Suprapubic skin (tissue), 4 donors: Measurements from ENCODE around the gene LARGE1.

Experiments used
- CTCF ChIP-seq, 2 donors: fragments of 200-600 bp in 1 of 2; fragments of 450-650 bp in 1 of 2; sonication (generic) in 1 of 2; IDR thresholded peaks; one replicate each; pipeline ENCODE4 v1.5.1; 2016 to 2019; ENCODE audit warnings: antibody characterized with exemption in 2 of 2, mild to moderate bottlenecking in 1 of 2, moderate library complexity in 1 of 2
- EP300 ChIP-seq: sonication (generic); formaldehyde crosslinking; IDR thresholded peaks from one replicate; pipeline ENCODE4 v1.6.1; 2017; ENCODE audit warnings: antibody characterized with exemption
- POLR2AphosphoS5 ChIP-seq, 3 donors: sonication (generic); formaldehyde crosslinking; IDR thresholded peaks; one replicate each; pipeline ENCODE4 v1.6.1; 2017; ENCODE audit warnings: antibody characterized with exemption in 3 of 3

- TF ChIP-seq CTCF (IDR thresholded peaks at IDR 0.05) (no peak), EP300 (no peak), POLR2AphosphoS5 (IDR thresholded peaks at IDR 0.05) (no peak)
Measured at GRCh38 chr22:33789690-33790253, 130.5 kb downstream of the LARGE1 start.
